Activated CD8-positive, alpha-beta T cell treated with anti-CD3 and anti-CD28 coated beads for 36 hours (primary cell): ENCODE measurements around the gene MATR3. TPM values are rescaled to one million over a fixed set of nuclear protein-coding genes. Genes with fewer than 3 reads are reported as not detected.

Experiments
- ATAC-seq: fragments of 200-7000 bp; cut with Tn5 transposase; one replicate; pipeline ENCODE4 v1.10.0; 2021; ENCODE audit warnings: mild to moderate bottlenecking, moderate library complexity
- CTCF ChIA-PET: fragments of 350-600 bp; sonication (Branson Sonifier 250); formaldehyde crosslinking; loops from one replicate; lab custom pipeline; 2021; ENCODE audit warnings: antibody characterized with exemption; lab: Charles Lee
- POLR2A ChIA-PET: fragments of 350-600 bp; sonication (Branson Sonifier 250); formaldehyde crosslinking; loops from one replicate; lab custom pipeline; 2021; ENCODE audit warnings: antibody characterized with exemption; lab: Charles Lee
- DNase-seq: peaks from one replicate; pipeline ENCODE4 v3.0.0-alpha.2; 2020
- H3K27ac Mint-ChIP-seq: one replicate; pipeline ENCODE4 v1.8.0; 2021; ENCODE audit warnings: mild to moderate bottlenecking, mixed read lengths
- H3K27me3 Mint-ChIP-seq: one replicate; pipeline ENCODE4 v1.8.0; 2021; ENCODE audit warnings: mixed read lengths
- H3K36me3 Mint-ChIP-seq: one replicate; pipeline ENCODE4 v1.8.0; 2021; ENCODE audit warnings: low read depth, mixed read lengths
- H3K4me1 Mint-ChIP-seq: one replicate; pipeline ENCODE4 v1.8.0; 2021; ENCODE audit warnings: low read depth, mixed read lengths
- H3K4me3 Mint-ChIP-seq: one replicate; pipeline ENCODE4 v1.8.0; 2021; ENCODE audit warnings: mild to moderate bottlenecking, moderate library complexity, mixed read lengths
- H3K9me3 Mint-ChIP-seq: one replicate; pipeline ENCODE4 v1.8.0; 2021; ENCODE audit warnings: mixed read lengths
- CTCF ChIP-seq: fragments of 200-600 bp; IDR thresholded peaks from one replicate; pipeline ENCODE4 v1.8.0; 2022; ENCODE audit warnings: antibody characterized with exemption, mild to moderate bottlenecking
- intact Hi-C: fragments of 100-400 bp; cut with micrococcal nuclease; formaldehyde crosslinking; loops from one replicate; pipeline ENCODE4 v1.10.0; 2022
- total RNA-seq, 2 experiments: library from RNA; stranded (reverse); gene quantifications; one replicate each; pipeline ENCODE4 v1.2.3, GENCODE V29; 2021

Gene MATR3
- total RNA-seq, 2 experiments from 2014 or later = 181 to 209 TPM

DNA sequence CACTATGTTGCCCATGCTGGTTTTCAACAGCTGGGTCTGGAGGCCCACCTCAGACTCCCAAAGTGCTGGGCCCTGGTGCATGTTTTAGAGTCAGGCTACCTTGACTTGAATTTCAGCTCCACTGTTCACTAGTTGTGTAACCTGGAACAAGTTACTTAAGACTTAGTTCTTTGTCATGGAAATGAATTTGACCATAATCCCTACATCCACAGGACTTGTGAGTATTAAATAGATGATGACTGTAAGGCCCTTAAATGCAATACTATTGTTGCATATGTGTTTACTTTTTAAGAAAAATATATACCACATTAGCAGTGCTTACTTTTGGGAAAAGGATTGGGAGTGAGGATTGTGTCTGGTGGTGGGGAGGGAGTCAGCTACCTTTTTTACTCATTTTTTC, 64.5 kb downstream of the MATR3 start:
- intact Hi-C loops = no loop called here
- Mint-ChIP-seq H3K36me3 (peaks cover 21% of the 10 kb centered on the region), H3K4me1 (peaks cover 24% of the 10 kb centered on the region), H3K27ac (no peak overlapping the region), H3K27me3 (no peaks in the 10 kb centered on the region), H3K9me3 (peaks cover 4% of the 10 kb centered on the region), H3K4me3 (no peak overlapping the region)
- ChIA-PET POLR2A (interaction anchor here (0.7 kb wide), 1 partner anchor 57 kb away, joined by 3 read pairs; no protein-coding TSS in a partner anchor), CTCF (interaction anchor here (1.0 to 1.8 kb wide), 2 partner anchors 12 to 14 kb away, joined by 3 to 5 read pairs; no protein-coding TSS in a partner anchor)
- no peak for DNase-seq
- ATAC-seq = no peak
- TF ChIP-seq CTCF = no peak

- H3K36me3 Mint-ChIP-seq = peaks cover 28% of the 10 kb centered on the region
- DNase-seq (no peak), ATAC-seq (no peak)
- peaks cover 23% of the 10 kb centered on the region for H3K4me1 Mint-ChIP-seq
- ChIA-PET POLR2A (interaction anchor here (0.7 to 1.2 kb wide), 2 partner anchors 30 to 66 kb away, joined by 4 to 5 read pairs; partner anchors contain the start of gene MZB1), CTCF (interaction anchor here (0.9 kb wide), 1 partner anchor 14 kb away, joined by 3 read pairs; no protein-coding TSS in a partner anchor)
- no peak overlapping the region for H3K27ac Mint-ChIP-seq
- no peaks in the 10 kb centered on the region for H3K9me3 Mint-ChIP-seq
- H3K27me3 Mint-ChIP-seq = no peaks in the 10 kb centered on the region
- H3K4me3 Mint-ChIP-seq = no peak overlapping the region
- TF ChIP-seq CTCF = no peak
- intact Hi-C loops = no loop called here
Measured at GRCh38 chr5:139360384-139360783, 66.8 kb downstream of the MATR3 start.

DNA sequence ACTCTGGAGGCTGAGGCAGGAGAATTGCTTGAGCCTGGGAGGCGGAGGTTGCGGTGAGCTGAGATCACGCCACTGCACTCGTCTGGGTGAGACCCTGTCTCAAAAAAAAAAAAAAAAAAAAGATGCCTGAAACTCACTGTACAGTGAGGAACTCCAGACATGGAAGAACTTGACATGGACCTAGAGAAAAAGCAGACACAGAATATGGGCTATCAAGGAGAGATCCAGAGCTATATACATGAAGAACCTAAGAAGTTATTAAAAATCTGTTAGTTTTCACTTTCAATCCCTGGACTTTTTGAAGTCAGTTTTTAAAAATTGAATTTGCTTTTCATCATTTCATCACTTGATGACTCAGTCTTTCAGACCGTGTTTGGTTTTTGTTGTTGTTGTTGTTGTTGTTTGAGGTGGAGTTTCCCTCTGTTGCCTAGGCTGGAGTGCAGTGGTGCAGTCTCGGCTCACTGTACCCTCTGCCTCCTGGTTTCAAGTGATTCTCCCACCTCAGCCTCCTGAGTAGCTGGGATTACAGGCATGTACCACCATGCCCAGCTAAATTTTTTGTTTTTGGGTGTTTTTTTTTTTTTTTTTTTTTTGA, 68.4 kb downstream of the MATR3 start:
- POLR2A ChIA-PET = interaction anchor here (1.2 kb wide), 2 partner anchors 13 to 28 kb away, joined by 3 to 5 read pairs; partner anchors contain the start of gene MZB1
- CTCF ChIA-PET = no interaction called here
- TF ChIP-seq CTCF = no peak
- no peak for ATAC-seq
- H3K27me3 Mint-ChIP-seq = no peaks in the 10 kb centered on the region
- H3K36me3 Mint-ChIP-seq = peaks cover 36% of the 10 kb centered on the region
- H3K4me3 Mint-ChIP-seq = no peak overlapping the region
- peaks cover 18% of the 10 kb centered on the region for H3K4me1 Mint-ChIP-seq
- intact Hi-C loops = no loop called here
- no peak overlapping the region for H3K27ac Mint-ChIP-seq
- no peaks in the 10 kb centered on the region for H3K9me3 Mint-ChIP-seq
- DNase-seq = no peak

DNA sequence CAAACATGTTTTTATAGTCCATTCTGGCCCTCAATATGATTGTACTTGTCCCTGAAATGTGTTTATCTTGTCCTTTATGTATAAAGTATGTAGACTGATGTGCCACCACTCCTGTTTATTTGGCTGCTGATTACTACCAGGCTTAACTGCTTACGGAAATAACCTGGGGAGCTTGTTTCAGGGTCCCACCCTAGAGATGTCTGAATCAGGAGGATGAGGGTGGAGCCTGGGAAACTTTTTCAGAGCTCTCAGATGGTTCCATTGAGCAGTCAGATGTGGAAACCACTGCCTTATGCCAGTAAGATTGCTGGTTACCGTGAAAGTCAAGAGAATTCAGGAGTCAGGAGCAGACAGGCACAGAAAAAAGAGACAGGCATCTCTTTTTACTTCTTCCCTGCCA, 70.4 kb downstream of the MATR3 start:
- no peak for TF ChIP-seq CTCF
- Mint-ChIP-seq H3K9me3 (no peaks in the 10 kb centered on the region), H3K4me1 (peaks cover 6% of the 10 kb centered on the region), H3K27me3 (no peaks in the 10 kb centered on the region), H3K4me3 (no peak overlapping the region), H3K36me3 (peaks cover 41% of the 10 kb centered on the region), H3K27ac (no peak overlapping the region)
- no peak for DNase-seq
- ATAC-seq = no peak
- intact Hi-C loops = no loop called here
- ChIA-PET CTCF (no interaction called here), POLR2A (interaction anchor here (1.0 kb wide), 1 partner anchor 11 kb away, joined by 3 read pairs; no protein-coding TSS in a partner anchor)

- Mint-ChIP-seq H3K9me3 (no peaks in the 10 kb centered on the region), H3K4me3 (no peak overlapping the region), H3K36me3 (peaks cover 44% of the 10 kb centered on the region), H3K4me1 (peaks cover 6% of the 10 kb centered on the region), H3K27me3 (no peaks in the 10 kb centered on the region), H3K27ac (no peak overlapping the region)
- intact Hi-C loops = no loop called here
- ChIA-PET POLR2A (interaction anchor here (1.0 kb wide), 1 partner anchor 10 kb away, joined by 3 read pairs; no protein-coding TSS in a partner anchor), CTCF (no interaction called here)
- no peak for DNase-seq
- TF ChIP-seq CTCF = no peak
- no peak for ATAC-seq
Measured at GRCh38 chr5:139364466-139364865, 70.9 kb downstream of the MATR3 start.
